K562 (cell line): Measurements from ENCODE around the gene SEC14L3. TPM values are rescaled to one million over a fixed set of nuclear protein-coding genes. Genes with fewer than 3 reads are reported as not detected.

Source experiments
- AFF4 ChIP-seq: sonication (generic); formaldehyde crosslinking; IDR thresholded peaks from 2 replicates; pipeline ENCODE4 v1.8.0; 2023; ENCODE audit warnings: mild to moderate bottlenecking, missing genetic modification reagents
- ARID1B ChIP-seq: fragments of 450-650 bp; IDR thresholded peaks from 2 replicates; pipeline ENCODE4 v1.6.1; 2016; ENCODE audit warnings: antibody characterized with exemption, mild to moderate bottlenecking, inconsistent platforms
- BACH1 ChIP-seq: fragments of 200-800 bp; sonication (Bioruptor generic); IDR thresholded peaks from 2 replicates; pipeline ENCODE4 v1.6.1; 2016; ENCODE audit warnings: missing genetic modification characterization, missing compliant biosample characterization
- ESRRB ChIP-seq: fragments of 250-450 bp; sonication (Bioruptor Pico); IDR thresholded peaks from 2 replicates; pipeline ENCODE4 v1.5.0; 2020; ENCODE audit warnings: mild to moderate bottlenecking, moderate library complexity, borderline replicate concordance
- HDAC8 ChIP-seq: fragments of 450-650 bp; IDR thresholded peaks from 2 replicates; pipeline ENCODE4 v1.6.1; 2016; ENCODE audit warnings: mild to moderate bottlenecking, missing genetic modification characterization, moderate library complexity, missing compliant biosample characterization
- MIER1 ChIP-seq: fragments of 450-650 bp; IDR thresholded peaks from 2 replicates; pipeline ENCODE4 v1.6.1; 2016; ENCODE audit warnings: antibody characterized with exemption, mild to moderate bottlenecking, low read depth
- PHB ChIP-seq: fragments of 250-450 bp; sonication (Bioruptor Pico); IDR thresholded peaks from 2 replicates; pipeline ENCODE4 v1.5.0; 2021
- RAD21 ChIP-seq, 2 experiments: fragments of 250-450 bp in 1 of 2; fragments of 450-650 bp in 1 of 2; sonication (Bioruptor Pico) in 1 of 2; formaldehyde crosslinking in 1 of 2; IDR thresholded peaks in 1 of 2; conservative IDR thresholded peaks in 1 of 2; 2 replicates each; pipeline versions ENCODE4 v1.4.0 to v1.8.0; 2020 to 2022; ENCODE audit warnings: mild to moderate bottlenecking in 2 of 2, moderate library complexity in 1 of 2
- ZNF124 ChIP-seq: sonication (generic); formaldehyde crosslinking; IDR thresholded peaks from 2 replicates; pipeline ENCODE4 v1.8.1; 2022; ENCODE audit warnings: missing genetic modification reagents
- ZNF140 ChIP-seq: fragments of 250-450 bp; sonication (Bioruptor Pico); IDR thresholded peaks from 2 replicates; pipeline ENCODE4 v1.8.0; 2021; ENCODE audit warnings: moderate library complexity, mild to moderate bottlenecking, inconsistent platforms
- ZNF165 ChIP-seq: fragments of 250-450 bp; sonication (Bioruptor Pico); IDR thresholded peaks from 2 replicates; pipeline ENCODE4 v1.4.0; 2020; ENCODE audit warnings: borderline replicate concordance
- ZNF408 ChIP-seq: fragments of 250-450 bp; sonication (Bioruptor Pico); IDR thresholded peaks from 2 replicates; pipeline ENCODE4 v1.4.0; 2020; ENCODE audit warnings: low read depth, mild to moderate bottlenecking, moderate library complexity
- ZNF512 ChIP-seq: IDR thresholded peaks from 2 replicates; pipeline ENCODE4 v1.6.1; 2016; ENCODE audit warnings: missing genetic modification characterization, missing compliant biosample characterization
- ZNF589 ChIP-seq: fragments of 200-800 bp; sonication (Bioruptor generic); IDR thresholded peaks from 2 replicates; pipeline ENCODE4 v1.6.1; 2016; ENCODE audit warnings: low read depth, missing genetic modification characterization, missing compliant biosample characterization
- polyA plus RNA-seq, 8 experiments: library from polyadenylated mRNA; depleted of rRNA in 4 of 8; stranded (reverse) in 5 of 8; unstranded in 3 of 8; fragments of >200 nt; fragmentation: Nextera tagmentation in 2 of 8; fragmentation: Illumina TruSeq in 1 of 8; extraction: Ambion mirVana in 2 of 8; extraction: Trizol in 1 of 8; gene quantifications; 2 replicates each; pipeline versions ENCODE4 v1.2.1 to v1.2.3, GENCODE V29; 2011 to 2014; ENCODE audit warnings: inconsistent platforms in 1 of 8, missing spikeins in 1 of 8
- total RNA-seq, 7 experiments: library from RNA; depleted of rRNA in 6 of 7; stranded (reverse); fragments of >200 nt in 6 of 7; fragmentation: Illumina TruSeq in 2 of 7; extraction: Trizol in 2 of 7; gene quantifications; 2 replicates each; pipeline versions ENCODE4 v1.2.1 to v1.2.3, GENCODE V29; 2011 to 2021; ENCODE audit warnings: low replicate concordance in 1 of 7
- TF ChIP-seq, protein P1 (sequence below), 2 experiments: fragments of 450-650 bp; conservative IDR thresholded peaks; 2 replicates each; pipeline ENCODE4 v1.6.1; 2017; ENCODE audit warnings: mild to moderate bottlenecking in 2 of 2, moderate library complexity in 2 of 2
- TF ChIP-seq, protein P2 (sequence below): fragments of 200-800 bp; sonication (Bioruptor generic); IDR thresholded peaks from 2 replicates; pipeline ENCODE4 v1.6.1; 2017; ENCODE audit warnings: missing genetic modification characterization, missing compliant biosample characterization
- TF ChIP-seq, protein P3 (sequence below): fragments of 450-650 bp; IDR thresholded peaks from 2 replicates; pipeline ENCODE4 v1.6.1; 2017; ENCODE audit warnings: mild to moderate bottlenecking, moderate library complexity

SEC14L3 gene
- total and polyA plus RNA-seq, 9 of the 15 experiments (the other 6 are each of a cell fraction or from before 2014, with no cell fraction given), result not detected

- TF ChIP-seq HDAC8 (tag), result no peak
- TF ChIP-seq PHB (CRISPR knock-in tag), result no peak; the same call in 1 of the 2 replicates
- TF ChIP-seq ZNF589, result no peak
- TF ChIP-seq AFF4, result no peak
- TF ChIP-seq MIER1, result no peak
- TF ChIP-seq ZNF165, result no peak
- no peak for TF ChIP-seq BACH1 (tag)
- TF ChIP-seq ZNF140, result no peak
- TF ChIP-seq ZNF408 (CRISPR knock-in tag), result no peak
- TF ChIP-seq ESRRB, result peak; percentile 55; the same call in 1 of the 2 replicates
- TF ChIP-seq, protein P1, sequence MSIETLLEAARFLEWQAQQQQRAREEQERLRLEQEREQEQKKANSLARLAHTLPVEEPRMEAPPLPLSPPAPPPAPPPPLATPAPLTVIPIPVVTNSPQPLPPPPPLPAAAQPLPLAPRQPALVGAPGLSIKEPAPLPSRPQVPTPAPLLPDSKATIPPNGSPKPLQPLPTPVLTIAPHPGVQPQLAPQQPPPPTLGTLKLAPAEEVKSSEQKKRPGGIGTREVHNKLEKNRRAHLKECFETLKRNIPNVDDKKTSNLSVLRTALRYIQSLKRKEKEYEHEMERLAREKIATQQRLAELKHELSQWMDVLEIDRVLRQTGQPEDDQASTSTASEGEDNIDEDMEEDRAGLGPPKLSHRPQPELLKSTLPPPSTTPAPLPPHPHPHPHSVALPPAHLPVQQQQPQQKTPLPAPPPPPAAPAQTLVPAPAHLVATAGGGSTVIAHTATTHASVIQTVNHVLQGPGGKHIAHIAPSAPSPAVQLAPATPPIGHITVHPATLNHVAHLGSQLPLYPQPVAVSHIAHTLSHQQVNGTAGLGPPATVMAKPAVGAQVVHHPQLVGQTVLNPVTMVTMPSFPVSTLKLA (conservative IDR thresholded peaks at IDR 0.05), result no peak
- no peak for TF ChIP-seq ZNF124 (CRISPR knock-in tag)
- TF ChIP-seq RAD21 (CRISPR knock-in tag; conservative IDR thresholded peaks at IDR 0.05 in 1 of 2, IDR thresholded peaks at IDR 0.05 in 1 of 2), result peak; percentile 40 to 72
- TF ChIP-seq ARID1B, result no peak
- no peak for TF ChIP-seq ZNF512 (tag)
- TF ChIP-seq, protein P2, sequence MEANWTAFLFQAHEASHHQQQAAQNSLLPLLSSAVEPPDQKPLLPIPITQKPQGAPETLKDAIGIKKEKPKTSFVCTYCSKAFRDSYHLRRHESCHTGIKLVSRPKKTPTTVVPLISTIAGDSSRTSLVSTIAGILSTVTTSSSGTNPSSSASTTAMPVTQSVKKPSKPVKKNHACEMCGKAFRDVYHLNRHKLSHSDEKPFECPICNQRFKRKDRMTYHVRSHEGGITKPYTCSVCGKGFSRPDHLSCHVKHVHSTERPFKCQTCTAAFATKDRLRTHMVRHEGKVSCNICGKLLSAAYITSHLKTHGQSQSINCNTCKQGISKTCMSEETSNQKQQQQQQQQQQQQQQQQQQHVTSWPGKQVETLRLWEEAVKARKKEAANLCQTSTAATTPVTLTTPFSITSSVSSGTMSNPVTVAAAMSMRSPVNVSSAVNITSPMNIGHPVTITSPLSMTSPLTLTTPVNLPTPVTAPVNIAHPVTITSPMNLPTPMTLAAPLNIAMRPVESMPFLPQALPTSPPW (CRISPR knock-in tag), result peak; percentile 8; the same call in 1 of the 2 replicates
- TF ChIP-seq, protein P3, sequence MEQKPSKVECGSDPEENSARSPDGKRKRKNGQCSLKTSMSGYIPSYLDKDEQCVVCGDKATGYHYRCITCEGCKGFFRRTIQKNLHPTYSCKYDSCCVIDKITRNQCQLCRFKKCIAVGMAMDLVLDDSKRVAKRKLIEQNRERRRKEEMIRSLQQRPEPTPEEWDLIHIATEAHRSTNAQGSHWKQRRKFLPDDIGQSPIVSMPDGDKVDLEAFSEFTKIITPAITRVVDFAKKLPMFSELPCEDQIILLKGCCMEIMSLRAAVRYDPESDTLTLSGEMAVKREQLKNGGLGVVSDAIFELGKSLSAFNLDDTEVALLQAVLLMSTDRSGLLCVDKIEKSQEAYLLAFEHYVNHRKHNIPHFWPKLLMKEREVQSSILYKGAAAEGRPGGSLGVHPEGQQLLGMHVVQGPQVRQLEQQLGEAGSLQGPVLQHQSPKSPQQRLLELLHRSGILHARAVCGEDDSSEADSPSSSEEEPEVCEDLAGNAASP, result no peak
These were observed 27.0 kb downstream of the SEC14L3 start (continued) for GRCh38 chr22:30444632-30445437.
